Neuronal stem cell (in vitro differentiated cells): ENCODE data around the gene ETV4. TPM values are rescaled to one million over a fixed set of nuclear protein-coding genes. Genes with fewer than 3 reads are reported as not detected.

Experiments
- DNase-seq: peaks from one replicate; pipeline ENCODE4 v3.0.0-alpha.2; 2013; ENCODE audit warnings: low spot score
- H2AFZ ChIP-seq: one replicate; pipeline ENCODE4 v1.6.1; 2013; ENCODE audit warnings: mild to moderate bottlenecking, low read length, inconsistent platforms
- H2AK5ac ChIP-seq: 2 replicates; pipeline ENCODE4 v1.6.1; 2013; ENCODE audit warnings: low read depth, mild to moderate bottlenecking, inconsistent platforms, low read length, moderate library complexity, mixed read lengths
- H2BK120ac ChIP-seq: 2 replicates; pipeline ENCODE4 v1.6.1; 2013; ENCODE audit warnings: low read depth, mild to moderate bottlenecking, inconsistent platforms, low read length, moderate library complexity, mixed read lengths
- H2BK12ac ChIP-seq: one replicate; pipeline ENCODE4 v1.6.1; 2013; ENCODE audit warnings: low read length, inconsistent platforms
- H2BK15ac ChIP-seq: 2 replicates; pipeline ENCODE4 v1.6.1; 2013; ENCODE audit warnings: mild to moderate bottlenecking, low read length, inconsistent platforms, mixed read lengths
- H2BK5ac ChIP-seq: one replicate; pipeline ENCODE4 v1.6.1; 2013; ENCODE audit warnings: inconsistent platforms, mild to moderate bottlenecking, low read length, moderate library complexity
- H3K14ac ChIP-seq: one replicate; pipeline ENCODE4 v1.6.1; 2013; ENCODE audit warnings: low read length, inconsistent platforms
- H3K18ac ChIP-seq: 2 replicates; pipeline ENCODE4 v1.6.1; 2013; ENCODE audit warnings: low read length, inconsistent platforms
- H3K23ac ChIP-seq: 2 replicates; pipeline ENCODE4 v1.6.1; 2013; ENCODE audit warnings: low read depth, mild to moderate bottlenecking, mixed read lengths, low read length, inconsistent platforms; ENCODE audit not compliant: poor library complexity
- H3K27ac ChIP-seq: replicated peaks from 3 replicates; pipeline ENCODE4 v1.5.1; 2013; ENCODE audit warnings: low read length, inconsistent platforms
- H3K27me3 ChIP-seq, 3 experiments: 2 replicates each; pipeline ENCODE4 v1.6.1; 2013; ENCODE audit warnings: low read length in 3 of 3, mild to moderate bottlenecking in 2 of 3, inconsistent platforms in 1 of 3, low read depth in 1 of 3, mixed read lengths in 1 of 3, moderate library complexity in 1 of 3; ENCODE audit not compliant: control insufficient read depth in 3 of 3, insufficient read depth in 3 of 3
- H3K36me3 ChIP-seq, 2 donors: replicated peaks in 1 of 2; 2 replicates each; pipeline ENCODE4 v1.6.1; 2013; ENCODE audit warnings: low read length in 2 of 2; ENCODE audit not compliant: control insufficient read depth in 2 of 2, insufficient read depth in 2 of 2
- H3K4ac ChIP-seq: 2 replicates; pipeline ENCODE4 v1.6.1; 2013; ENCODE audit warnings: inconsistent platforms, mild to moderate bottlenecking, low read length, moderate library complexity
- H3K4me1 ChIP-seq, 2 donors: 1 replicate in 1 of 2; 2 replicates in 1 of 2; pipeline ENCODE4 v1.6.1; 2013; ENCODE audit warnings: low read length in 2 of 2, low read depth in 1 of 2; ENCODE audit not compliant: control insufficient read depth in 2 of 2, insufficient read depth in 1 of 2
- H3K4me2 ChIP-seq: one replicate; pipeline ENCODE4 v1.6.1; 2013; ENCODE audit warnings: mild to moderate bottlenecking, low read length, inconsistent platforms; ENCODE audit not compliant: insufficient read depth, poor library complexity, severe bottlenecking
- H3K4me3 ChIP-seq, 2 donors: 2 replicates each; pipeline ENCODE4 v1.5.1; 2013; ENCODE audit warnings: low read length in 2 of 2, mild to moderate bottlenecking in 2 of 2, inconsistent platforms in 1 of 2, moderate library complexity in 1 of 2
- H3K79me1 ChIP-seq: one replicate; pipeline ENCODE4 v1.6.1; 2013; ENCODE audit warnings: low read depth, mild to moderate bottlenecking, inconsistent platforms, low read length, moderate library complexity
- H3K9ac ChIP-seq: one replicate; pipeline ENCODE4 v1.6.1; 2013; ENCODE audit warnings: mild to moderate bottlenecking, low read depth, low read length, inconsistent platforms; ENCODE audit not compliant: poor library complexity
- H3K9me3 ChIP-seq, 2 donors: replicated peaks in 1 of 2; 2 replicates each; pipeline versions ENCODE3 to v1.6.1; 2013; ENCODE audit warnings: low read length in 2 of 2, mild to moderate bottlenecking in 2 of 2, inconsistent platforms in 1 of 2, low read depth in 1 of 2, mixed read lengths in 1 of 2, moderate library complexity in 1 of 2; ENCODE audit not compliant: control insufficient read depth in 2 of 2, insufficient read depth in 1 of 2
- H4K8ac ChIP-seq: one replicate; pipeline ENCODE4 v1.6.1; 2013; ENCODE audit warnings: low read depth, mild to moderate bottlenecking, inconsistent platforms, low read length, moderate library complexity
- H4K91ac ChIP-seq: one replicate; pipeline ENCODE4 v1.6.1; 2013; ENCODE audit warnings: low read length, low read depth, mild to moderate bottlenecking, inconsistent platforms; ENCODE audit not compliant: poor library complexity
- whole genome bisulfite sequencing, 2 donors: extraction: QIAGEN DNeasy Blood & Tissue Kit; methylation state at CpG; one replicate each; pipeline ENCODE4 v1.1.7; 2013; ENCODE audit warnings: missing lambda C conversion rate in 2 of 2, mixed read lengths in 1 of 2; ENCODE audit not compliant: insufficient read length in 2 of 2, insufficient replicate concordance in 1 of 2; ENCODE audit errors: extremely low coverage in 2 of 2; 5-methylcytosine and 5-hydroxymethylcytosine counted together
- polyA plus RNA-seq, 2 experiments: library from polyadenylated mRNA; stranded (reverse); fragments of 200-250 nt; gene quantifications; one replicate each; pipeline ENCODE4 v1.2.3, GENCODE V29; 2013

Gene ETV4
- polyA plus RNA-seq (2013, experiment 1 of 2): 29.7 TPM
- polyA plus RNA-seq (2013, experiment 2 of 2): 29.0 TPM

DNA sequence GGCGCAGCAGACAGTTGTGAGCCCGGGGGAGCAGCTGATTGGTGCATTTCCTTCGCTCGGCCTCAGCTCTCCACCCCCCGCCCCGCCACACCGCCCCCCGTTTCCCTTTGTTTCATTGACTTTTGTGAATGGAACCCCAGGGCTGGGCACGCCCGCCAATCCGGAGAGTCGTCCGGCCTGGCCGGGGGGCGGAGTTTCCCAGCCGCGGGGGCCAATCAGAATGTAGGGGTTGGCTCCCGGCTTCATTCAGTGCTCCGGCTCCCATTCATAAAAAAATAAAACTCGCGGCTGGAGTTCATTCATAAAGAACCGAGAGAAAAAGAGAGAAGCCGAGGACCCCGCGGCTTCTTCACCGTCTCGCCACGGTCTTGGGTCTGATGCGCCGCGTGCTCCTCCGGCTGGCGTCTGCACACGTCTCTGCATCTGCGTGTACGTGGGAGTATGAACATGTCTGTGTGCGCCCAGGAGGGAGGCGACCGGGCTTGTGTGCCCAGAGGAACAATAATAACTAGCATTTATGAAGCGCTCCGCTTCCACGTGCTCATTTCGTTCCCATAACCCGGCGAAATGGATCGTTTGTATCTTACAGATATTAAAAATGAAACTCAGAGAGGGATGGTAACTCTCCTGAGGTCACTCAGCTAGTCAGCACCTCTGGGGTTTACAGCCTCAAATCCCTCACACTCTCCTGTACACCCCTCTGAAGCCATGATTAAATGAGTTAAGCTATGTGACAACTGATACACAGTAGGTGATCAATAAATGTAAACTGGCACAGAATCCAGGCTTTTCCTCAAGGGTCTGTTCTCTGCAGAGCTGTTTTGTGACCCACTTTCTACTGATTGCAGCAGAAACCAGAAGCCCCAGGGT is at the start of gene ETV4:
ETV4 (minus strand) TSS at position 22 of the 870 bp plus-strand sequence. CDS start 723 bp downstream, outside the sequence.
- Histone ChIP-seq H3K14ac (no peak within 1 kb of the TSS), H3K9me3 (no peaks in the 10 kb centered on the region), H3K23ac (no peak within 1 kb of the TSS), H2BK15ac (peak within 1 kb of the TSS; percentile 16), H2BK12ac (no peak within 1 kb of the TSS), H3K18ac (peak within 1 kb of the TSS; percentile 98), H3K4me1 (peaks cover 34 to 56% of the 10 kb centered on the region in 2 donors), H4K8ac (no peak within 1 kb of the TSS), H3K4me2 (peak within 1 kb of the TSS; percentile 91), H3K27ac (peak within 1 kb of the TSS; percentile 81), H3K27me3 (peaks cover 0 to 25% (median 0%) of the 10 kb centered on the region in 3 experiments), H3K4ac (no peak within 1 kb of the TSS), H2AFZ (peak within 1 kb of the TSS; percentile 88), H2BK120ac (no peak within 1 kb of the TSS), H3K9ac (peak within 1 kb of the TSS; percentile 96), H2BK5ac (no peak within 1 kb of the TSS), H3K36me3 (no peaks in the 10 kb centered on the region), H2AK5ac (no peak within 1 kb of the TSS), H3K79me1 (peaks cover 3% of the 10 kb centered on the region), H4K91ac (no peak within 1 kb of the TSS), H3K4me3 (peak within 1 kb of the TSS; percentile 64 to 82)
- WGBS, 2 donors: no CpG with 5 or more reads among the region's 46 CpGs
- DNase-seq: peak; percentile 94

DNA sequence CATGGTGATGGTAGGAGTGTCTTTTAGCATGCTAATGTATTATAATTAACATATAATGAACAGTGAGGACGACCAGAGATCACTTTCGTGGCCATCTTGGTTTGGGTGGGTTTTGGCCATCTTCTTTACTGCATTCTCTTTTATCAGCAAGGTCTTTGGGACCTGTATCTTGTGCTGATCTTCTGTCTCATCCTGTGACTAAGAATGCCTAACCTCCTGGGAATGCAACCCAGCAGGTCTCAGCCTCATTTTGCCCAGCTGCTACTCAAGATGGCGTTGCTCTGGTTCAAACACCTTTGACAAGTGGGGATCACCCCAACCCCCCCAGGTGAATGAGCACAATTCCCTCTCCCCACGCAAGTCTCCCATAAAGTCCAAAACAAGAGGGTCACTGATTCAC is 49.3 kb upstream of the ETV4 start:
- no CpG with 5 or more reads among the region's 4 CpGs for WGBS, 2 donors
- no peak overlapping the region for H2AK5ac ChIP-seq

DNA sequence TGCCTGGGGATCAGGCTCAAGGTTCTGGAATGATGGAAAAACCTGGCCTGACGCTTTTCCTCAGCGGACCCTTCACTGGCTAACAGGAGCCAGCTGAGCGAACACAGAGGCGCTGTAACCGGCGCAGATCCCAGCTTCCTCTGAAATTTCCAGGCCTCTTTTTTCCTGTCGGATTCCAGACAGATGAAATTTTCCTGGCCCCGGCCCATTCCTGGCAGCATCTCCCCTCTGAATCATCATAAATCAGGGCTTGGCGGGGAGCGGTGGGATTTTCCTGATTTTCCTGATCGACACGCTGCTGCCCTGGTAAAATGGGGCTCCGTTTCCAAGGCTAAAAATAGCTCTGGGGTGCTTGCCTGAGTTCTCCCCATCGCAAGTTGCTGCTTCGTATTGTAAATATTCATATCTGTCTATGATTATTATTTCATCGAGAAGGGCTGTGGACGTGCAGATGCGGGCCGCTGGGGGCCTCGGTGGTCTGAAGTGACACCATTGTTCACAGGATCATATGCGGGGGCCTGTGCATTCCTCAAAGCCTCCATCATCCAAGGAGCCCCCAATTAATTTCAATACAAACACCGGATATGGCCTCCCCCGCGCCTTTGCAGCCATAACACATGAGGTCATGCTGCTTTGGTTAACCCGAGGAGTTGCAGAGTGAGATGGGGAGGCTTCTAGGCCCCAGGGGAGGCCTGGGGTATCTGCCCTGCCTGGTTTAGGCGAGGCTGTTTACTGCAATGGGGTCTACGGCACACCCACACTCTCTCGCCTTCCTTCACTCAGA is 45.8 kb upstream of the ETV4 start:
- Histone ChIP-seq H3K4me1 (peaks cover 0 to 2% of the 10 kb centered on the region in 2 donors), H3K14ac (no peak overlapping the region), H4K91ac (no peak overlapping the region), H3K4ac (no peak overlapping the region), H3K4me2 (no peak overlapping the region), H3K4me3 (no peak overlapping the region), H3K27ac (no peak overlapping the region), H3K27me3 (no peaks in the 10 kb centered on the region), H3K23ac (no peak overlapping the region), H3K9ac (no peak overlapping the region), H2BK120ac (no peak overlapping the region), H2BK15ac (no peak overlapping the region), H3K9me3 (peaks cover 0 to 2% of the 10 kb centered on the region in 2 donors), H4K8ac (no peak overlapping the region), H2BK12ac (no peak overlapping the region), H2BK5ac (no peak overlapping the region), H3K18ac (no peak overlapping the region), H2AFZ (peak overlapping the region; percentile 35), H3K79me1 (no peaks in the 10 kb centered on the region), H3K36me3 (no peaks in the 10 kb centered on the region), H2AK5ac (peak overlapping the region; percentile 13)
- WGBS, 2 donors: no CpG with 5 or more reads among the region's 28 CpGs
- DNase-seq: no peak

More for the DNA sequence above, 49.3 kb upstream of the ETV4 start:
- H3K36me3 ChIP-seq: no peaks in the 10 kb centered on the region
- no peak overlapping the region for H3K14ac ChIP-seq
- H2BK5ac ChIP-seq: no peak overlapping the region
- no peak overlapping the region for H3K4me3 ChIP-seq
- no peak for DNase-seq
- H2AFZ ChIP-seq: no peak overlapping the region
- H3K9ac ChIP-seq: no peak overlapping the region
- no peaks in the 10 kb centered on the region for H3K79me1 ChIP-seq
- no peak overlapping the region for H2BK120ac ChIP-seq
- H3K27me3 ChIP-seq: no peaks in the 10 kb centered on the region
- no peak overlapping the region for H2BK12ac ChIP-seq
- H3K4ac ChIP-seq: no peak overlapping the region
- H3K4me1 ChIP-seq: peaks cover 0 to 5% of the 10 kb centered on the region in 2 donors
- no peak overlapping the region for H3K4me2 ChIP-seq
- H3K9me3 ChIP-seq: no peaks in the 10 kb centered on the region
- H3K27ac ChIP-seq: no peak overlapping the region
- H4K91ac ChIP-seq: no peak overlapping the region
- H2BK15ac ChIP-seq: no peak overlapping the region
- no peak overlapping the region for H4K8ac ChIP-seq
- no peak overlapping the region for H3K18ac ChIP-seq
- no peak overlapping the region for H3K23ac ChIP-seq

DNA sequence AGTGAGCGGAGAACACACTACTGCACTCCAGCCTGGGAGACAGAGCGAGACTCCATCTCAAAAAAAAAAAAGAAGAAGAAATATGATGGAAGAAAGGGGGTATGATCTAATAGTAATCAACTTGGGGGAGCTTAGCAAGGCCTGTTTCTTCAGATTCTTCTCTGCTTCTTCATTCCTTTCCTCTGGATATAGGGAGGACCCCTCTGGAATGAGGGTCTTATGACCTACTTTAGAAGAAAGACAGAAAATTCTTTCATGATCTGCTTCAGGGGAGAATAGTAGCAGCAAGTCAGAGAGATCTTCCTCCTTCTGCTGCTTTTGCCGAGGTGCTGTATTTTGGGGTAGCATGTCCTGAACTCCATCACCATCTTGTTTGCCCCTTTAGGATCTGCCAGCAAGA is 44.9 kb upstream of the ETV4 start:
- WGBS, 2 donors: no CpG with 5 or more reads among the region's 3 CpGs
- Histone ChIP-seq H3K27ac (no peak overlapping the region), H2BK15ac (no peak overlapping the region), H4K8ac (no peak overlapping the region), H3K27me3 (no peaks in the 10 kb centered on the region), H3K4me1 (peaks cover 0 to 2% of the 10 kb centered on the region in 2 donors), H3K23ac (no peak overlapping the region), H3K4ac (no peak overlapping the region), H3K9ac (no peak overlapping the region), H3K14ac (no peak overlapping the region), H3K18ac (no peak overlapping the region), H2AFZ (no peak overlapping the region), H3K4me3 (no peak overlapping the region), H2BK5ac (no peak overlapping the region), H2BK12ac (no peak overlapping the region), H3K9me3 (peaks cover 0 to 2% of the 10 kb centered on the region in 2 donors), H2BK120ac (no peak overlapping the region), H2AK5ac (no peak overlapping the region), H4K91ac (no peak overlapping the region), H3K79me1 (no peaks in the 10 kb centered on the region), H3K36me3 (no peaks in the 10 kb centered on the region), H3K4me2 (no peak overlapping the region)
- DNase-seq: no peak
